ENCODE data around the gene PPFIBP2. TPM values are rescaled to one million over a fixed set of nuclear protein-coding genes. Genes with fewer than 3 reads are reported as not detected.

Gene PPFIBP2
- total RNA-seq, 2 experiments from 2014 or later = 18.6 to 18.7 TPM

DNA sequence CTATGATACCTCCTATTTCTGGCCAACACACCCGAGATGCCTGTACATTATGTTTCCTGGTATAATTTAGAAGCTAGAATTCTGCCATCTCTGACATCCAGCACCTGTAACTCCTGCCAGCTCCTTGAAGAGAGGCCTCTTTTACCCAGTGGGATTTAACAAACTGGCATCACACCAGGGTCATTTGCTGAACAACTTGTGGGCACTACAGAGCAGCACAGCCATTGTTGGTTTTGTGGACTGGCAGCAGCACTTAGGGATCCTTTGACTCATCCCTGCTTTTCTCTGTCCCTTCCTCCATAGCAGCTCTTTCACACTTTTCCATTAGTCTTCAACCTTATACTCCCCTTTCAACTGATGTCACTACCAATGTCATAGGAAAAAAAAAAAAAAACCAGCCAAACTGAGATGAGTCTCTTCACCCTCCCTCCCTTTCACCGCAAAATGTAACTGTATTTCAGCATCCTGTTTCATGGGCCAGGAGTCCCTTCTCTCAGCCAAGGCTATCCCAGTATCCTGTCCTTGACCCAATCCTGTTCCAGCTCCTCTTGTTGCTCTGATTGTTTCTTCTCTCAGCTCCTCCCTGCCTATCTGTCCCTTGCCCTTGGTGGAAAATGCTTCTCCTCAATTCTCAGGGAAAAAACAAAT, 68.7 kb downstream of the PPFIBP2 start:
- Mint-ChIP-seq H3K9me3 (no peaks in the 10 kb centered on the region), H3K36me3 (peaks cover 4% of the 10 kb centered on the region), H3K27ac (no peak overlapping the region), H3K27me3 (peaks cover 12% of the 10 kb centered on the region), H3K4me1 (peaks cover 40% of the 10 kb centered on the region), H3K4me3 (no peak overlapping the region)
- no peak for DNase-seq

DNA sequence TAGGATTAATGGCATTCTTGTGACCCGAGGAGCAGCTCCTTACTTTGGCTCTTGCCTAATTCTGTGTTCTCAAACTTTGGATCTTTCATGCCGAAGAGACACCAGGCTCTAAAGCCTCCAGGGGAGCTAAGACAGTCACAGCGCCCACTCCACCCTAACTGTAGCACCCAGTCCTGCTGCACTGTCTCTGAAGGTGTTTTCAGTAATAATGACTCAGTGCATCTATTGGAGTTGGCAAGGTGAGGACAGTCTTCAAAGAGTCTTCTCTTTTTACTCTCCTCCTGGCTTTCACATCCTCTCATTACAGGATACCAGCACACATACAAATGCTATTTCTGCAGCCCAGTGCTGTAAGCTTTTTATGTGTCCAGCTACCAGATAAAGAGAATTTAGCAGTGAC, 69.4 kb downstream of the PPFIBP2 start:
- Mint-ChIP-seq H3K9me3 (no peaks in the 10 kb centered on the region), H3K4me3 (no peak overlapping the region), H3K27ac (no peak overlapping the region), H3K36me3 (peaks cover 4% of the 10 kb centered on the region), H3K4me1 (peaks cover 32% of the 10 kb centered on the region), H3K27me3 (peaks cover 6% of the 10 kb centered on the region)
- no peak for DNase-seq

DNA sequence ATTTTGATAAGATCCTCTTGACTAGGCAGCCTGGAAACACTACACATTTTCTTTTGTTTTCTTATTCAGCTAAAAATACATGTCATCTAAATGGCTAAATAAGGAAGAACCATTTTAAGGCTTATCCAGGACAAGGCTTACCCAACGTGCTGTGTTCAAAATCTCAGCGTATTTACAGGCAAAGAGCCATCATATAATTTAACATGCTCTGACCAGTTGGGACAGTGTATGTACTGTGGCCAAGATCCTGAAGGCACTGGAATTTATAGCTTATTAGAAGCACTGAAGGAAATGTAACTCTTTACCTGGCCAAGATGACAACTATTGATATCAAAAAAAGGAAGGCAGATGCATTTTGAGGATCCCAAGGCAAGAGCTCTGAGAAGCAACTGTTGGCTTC, 71.1 kb downstream of the PPFIBP2 start:
- Mint-ChIP-seq H3K27ac (no peak overlapping the region), H3K27me3 (no peaks in the 10 kb centered on the region)

DNA sequence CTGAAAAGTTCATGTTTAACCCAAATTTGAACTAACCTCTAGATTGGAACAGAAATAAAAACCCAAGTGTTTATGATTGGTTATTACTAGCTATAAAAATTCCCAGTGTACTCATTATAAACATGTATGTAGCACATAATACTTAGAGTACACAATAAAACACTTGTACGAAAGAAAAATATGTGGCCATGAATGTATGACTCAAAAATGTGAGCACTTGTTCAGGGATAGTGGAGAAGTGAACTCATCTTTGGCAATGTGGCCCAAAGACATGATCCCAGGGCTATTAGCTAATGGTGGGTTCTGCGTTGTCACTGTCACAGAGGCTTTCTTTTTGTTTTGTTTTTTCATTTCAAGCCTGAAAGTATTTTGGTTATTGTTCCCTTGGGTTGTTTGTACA, 72.0 kb downstream of the PPFIBP2 start:
- Mint-ChIP-seq H3K36me3 (peaks cover 2% of the 10 kb centered on the region), H3K4me3 (no peak overlapping the region), H3K4me1 (peaks cover 15% of the 10 kb centered on the region), H3K27me3 (no peaks in the 10 kb centered on the region), H3K27ac (no peak overlapping the region), H3K9me3 (no peaks in the 10 kb centered on the region)
- DNase-seq = no peak

More for the DNA sequence above, 71.1 kb downstream of the PPFIBP2 start:
- no peak overlapping the region for H3K4me3 Mint-ChIP-seq
- DNase-seq = no peak
- H3K9me3 Mint-ChIP-seq = no peaks in the 10 kb centered on the region
- peaks cover 4% of the 10 kb centered on the region for H3K36me3 Mint-ChIP-seq
- H3K4me1 Mint-ChIP-seq = peaks cover 19% of the 10 kb centered on the region

GRCh38 chr11:7586376-7586775, 72.6 kb downstream of the PPFIBP2 start:
- H3K27ac Mint-ChIP-seq = no peak overlapping the region
- H3K9me3 Mint-ChIP-seq = no peaks in the 10 kb centered on the region
- peaks cover 15% of the 10 kb centered on the region for H3K4me1 Mint-ChIP-seq
- no peak for DNase-seq
- H3K4me3 Mint-ChIP-seq = no peak overlapping the region
- peaks cover 2% of the 10 kb centered on the region for H3K36me3 Mint-ChIP-seq
- no peaks in the 10 kb centered on the region for H3K27me3 Mint-ChIP-seq

GRCh38 chr11:7587712-7588111, 73.9 kb downstream of the PPFIBP2 start:
- no peaks in the 10 kb centered on the region for H3K27me3 Mint-ChIP-seq
- H3K4me3 Mint-ChIP-seq = no peak overlapping the region
- peaks cover 24% of the 10 kb centered on the region for H3K4me1 Mint-ChIP-seq
- peaks cover 4% of the 10 kb centered on the region for H3K36me3 Mint-ChIP-seq
- no peak for DNase-seq
- no peak overlapping the region for H3K27ac Mint-ChIP-seq
- H3K9me3 Mint-ChIP-seq = no peaks in the 10 kb centered on the region

- Mint-ChIP-seq H3K9me3 (no peaks in the 10 kb centered on the region), H3K4me3 (no peak overlapping the region), H3K36me3 (peaks cover 5% of the 10 kb centered on the region), H3K27ac (no peak overlapping the region), H3K4me1 (peaks cover 17% of the 10 kb centered on the region), H3K27me3 (no peaks in the 10 kb centered on the region)
- no peak for DNase-seq
Observed at GRCh38 chr11:7589861-7590260, 76.1 kb downstream of the PPFIBP2 start.

DNA sequence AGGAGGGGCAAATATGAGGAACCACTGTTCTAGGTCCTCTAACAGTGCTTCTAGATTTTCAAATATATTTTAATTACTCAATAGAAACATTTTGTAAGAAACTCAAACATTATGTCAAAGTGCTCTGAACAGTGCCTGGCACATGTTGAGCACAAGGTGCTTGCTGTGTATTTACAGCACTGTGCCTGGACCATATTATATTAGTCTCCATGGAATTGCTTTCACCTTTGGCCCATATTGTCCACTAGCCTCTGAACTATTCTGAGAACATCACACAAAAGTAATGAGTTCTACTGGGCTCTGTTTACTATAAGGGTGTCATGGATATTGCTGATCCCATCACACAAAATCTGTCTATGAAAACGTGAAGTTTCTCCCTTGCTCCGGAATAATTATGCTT, 76.7 kb downstream of the PPFIBP2 start:
- H3K4me1 Mint-ChIP-seq = peaks cover 17% of the 10 kb centered on the region
- no peak overlapping the region for H3K27ac Mint-ChIP-seq
- H3K27me3 Mint-ChIP-seq = no peaks in the 10 kb centered on the region
- H3K36me3 Mint-ChIP-seq = peaks cover 5% of the 10 kb centered on the region
- no peaks in the 10 kb centered on the region for H3K9me3 Mint-ChIP-seq
- no peak for DNase-seq
- no peak overlapping the region for H3K4me3 Mint-ChIP-seq

DNA sequence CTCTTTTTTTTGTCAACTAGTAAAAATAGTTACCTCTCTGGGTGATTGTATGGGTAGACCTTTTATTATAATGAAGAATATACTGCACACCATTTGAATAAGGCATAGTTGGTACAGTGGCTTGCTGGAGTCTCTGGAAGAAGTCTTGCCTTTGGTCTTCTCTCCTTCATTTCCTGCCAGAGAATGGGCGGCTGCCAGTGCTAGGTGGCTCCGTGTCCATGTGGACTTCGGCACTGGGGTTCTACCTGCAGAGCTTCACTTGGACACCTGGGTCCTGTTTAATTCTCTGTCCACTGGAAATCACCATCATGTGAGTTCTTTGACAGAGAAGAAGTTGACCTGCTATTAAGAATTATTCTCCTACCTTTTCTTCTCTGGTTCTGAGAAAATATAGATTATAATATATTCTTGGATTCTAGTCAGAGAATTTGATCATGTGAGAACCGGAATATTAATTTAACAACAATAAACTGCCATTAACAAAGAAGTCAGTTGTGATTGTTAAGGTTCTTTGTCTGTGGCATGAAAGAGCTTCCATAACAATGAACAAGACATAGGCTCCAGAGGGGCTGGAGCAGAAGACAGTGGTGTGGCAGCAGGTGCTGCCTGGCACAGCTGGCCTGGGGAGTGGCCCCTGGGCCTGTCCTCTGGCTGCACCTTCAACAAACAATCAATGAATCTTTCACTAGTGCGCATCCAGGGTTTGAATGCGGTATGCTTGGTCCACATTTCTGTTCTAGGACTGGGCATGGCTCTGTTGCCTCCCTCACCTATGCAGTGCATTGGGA, 77.5 kb downstream of the PPFIBP2 start:
- H3K27me3 Mint-ChIP-seq = no peaks in the 10 kb centered on the region
- no peak overlapping the region for H3K27ac Mint-ChIP-seq
- peaks cover 5% of the 10 kb centered on the region for H3K36me3 Mint-ChIP-seq
- DNase-seq = no peak
- no peaks in the 10 kb centered on the region for H3K9me3 Mint-ChIP-seq
- no peak overlapping the region for H3K4me3 Mint-ChIP-seq
- peaks cover 17% of the 10 kb centered on the region for H3K4me1 Mint-ChIP-seq

- H3K27ac Mint-ChIP-seq = no peak overlapping the region
- H3K4me1 Mint-ChIP-seq = peaks cover 17% of the 10 kb centered on the region
- H3K4me3 Mint-ChIP-seq = no peak overlapping the region
- H3K36me3 Mint-ChIP-seq = peaks cover 6% of the 10 kb centered on the region
- H3K27me3 Mint-ChIP-seq = no peaks in the 10 kb centered on the region
- DNase-seq = no peak
- no peaks in the 10 kb centered on the region for H3K9me3 Mint-ChIP-seq
Observed at GRCh38 chr11:7591987-7592386, 78.2 kb downstream of the PPFIBP2 start.

DNA sequence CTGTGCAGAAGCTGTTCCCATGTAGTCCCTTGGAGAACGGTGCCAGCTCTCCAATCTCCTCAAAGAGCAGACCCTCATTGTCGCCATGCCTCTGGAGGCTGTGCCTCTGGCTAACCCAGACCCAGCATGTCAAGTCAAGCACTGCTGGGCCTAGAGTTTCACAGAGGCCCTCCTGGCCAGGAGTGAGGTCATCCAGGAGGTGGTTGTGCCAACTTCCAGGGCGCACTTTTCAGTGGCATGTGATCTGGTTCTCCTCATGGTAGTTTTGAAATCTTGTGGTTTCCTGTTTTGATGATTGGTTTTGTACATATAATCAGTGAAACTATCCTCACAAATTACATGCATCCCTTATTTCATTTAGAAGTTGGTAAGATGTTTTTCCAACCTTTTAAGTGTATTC, 78.9 kb downstream of the PPFIBP2 start:
- H3K27ac Mint-ChIP-seq = no peak overlapping the region
- no peaks in the 10 kb centered on the region for H3K27me3 Mint-ChIP-seq
- peaks cover 10% of the 10 kb centered on the region for H3K36me3 Mint-ChIP-seq
- peaks cover 17% of the 10 kb centered on the region for H3K4me1 Mint-ChIP-seq
- H3K9me3 Mint-ChIP-seq = no peaks in the 10 kb centered on the region
- DNase-seq = no peak
- no peak overlapping the region for H3K4me3 Mint-ChIP-seq

GRCh38 chr11:7593481-7593880, 79.7 kb downstream of the PPFIBP2 start:
- Mint-ChIP-seq H3K9me3 (no peaks in the 10 kb centered on the region), H3K27ac (no peak overlapping the region), H3K4me1 (peaks cover 17% of the 10 kb centered on the region), H3K4me3 (no peak overlapping the region), H3K27me3 (no peaks in the 10 kb centered on the region), H3K36me3 (peaks cover 10% of the 10 kb centered on the region)
- no peak for DNase-seq

- Mint-ChIP-seq H3K9me3 (no peaks in the 10 kb centered on the region), H3K4me3 (no peak overlapping the region), H3K27me3 (no peaks in the 10 kb centered on the region), H3K36me3 (peaks cover 10% of the 10 kb centered on the region), H3K4me1 (peaks cover 17% of the 10 kb centered on the region), H3K27ac (no peak overlapping the region)
- no peak for DNase-seq
Observed at GRCh38 chr11:7595016-7595866, 81.4 kb downstream of the PPFIBP2 start.

DNA sequence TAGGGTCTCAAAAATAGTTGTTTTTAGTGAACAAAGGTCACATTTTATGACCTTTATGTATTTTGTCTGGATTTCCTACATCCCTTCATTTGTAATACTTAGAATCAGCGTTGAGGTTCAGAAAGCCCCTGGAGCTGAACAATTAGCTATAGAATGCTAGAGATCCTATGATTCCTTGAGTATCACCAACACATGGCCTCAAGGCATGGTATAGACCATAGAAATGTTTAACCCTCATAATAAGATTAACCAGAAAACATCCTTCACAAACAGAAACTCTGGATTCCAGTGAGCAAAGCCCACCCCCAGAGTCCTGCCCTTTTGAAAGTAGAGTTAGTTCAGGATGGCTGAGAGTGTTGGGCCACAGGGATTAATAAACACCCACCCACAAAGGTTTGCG, 82.2 kb downstream of the PPFIBP2 start:
- DNase-seq = no peak
- no peak overlapping the region for H3K4me3 Mint-ChIP-seq
- no peaks in the 10 kb centered on the region for H3K27me3 Mint-ChIP-seq
- H3K27ac Mint-ChIP-seq = no peak overlapping the region
- H3K36me3 Mint-ChIP-seq = peaks cover 10% of the 10 kb centered on the region
- H3K9me3 Mint-ChIP-seq = no peaks in the 10 kb centered on the region
- peaks cover 17% of the 10 kb centered on the region for H3K4me1 Mint-ChIP-seq

DNA sequence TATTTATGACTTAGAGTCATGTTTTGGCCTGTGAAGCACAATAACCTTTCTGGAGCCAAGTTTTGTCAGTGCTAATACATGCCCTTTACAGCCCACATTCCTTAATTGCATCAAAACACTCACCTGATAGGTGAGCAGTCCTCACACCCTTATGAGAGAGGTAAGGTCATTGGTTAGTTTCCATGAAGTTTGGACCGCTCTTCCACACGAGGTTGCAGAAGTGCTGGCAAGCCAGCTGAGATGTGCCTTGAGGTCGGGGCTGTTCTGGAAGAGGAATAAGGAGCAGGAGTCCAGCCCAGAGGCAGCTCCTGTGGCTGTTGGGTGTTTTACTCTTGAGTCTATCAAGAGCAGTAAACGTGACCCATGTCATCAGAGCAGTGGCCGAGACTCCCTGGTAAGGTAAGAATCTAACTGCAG, 83.2 kb downstream of the PPFIBP2 start:
- Mint-ChIP-seq H3K9me3 (no peaks in the 10 kb centered on the region), H3K27me3 (no peaks in the 10 kb centered on the region)

More for the DNA sequence above, 83.2 kb downstream of the PPFIBP2 start:
- Mint-ChIP-seq H3K4me3 (no peak overlapping the region), H3K27ac (no peak overlapping the region), H3K4me1 (peaks cover 11% of the 10 kb centered on the region), H3K36me3 (peaks cover 10% of the 10 kb centered on the region)
- DNase-seq = no peak
